SJSA1 (cell line): ENCODE measurements around the gene PLAC9. TPM values are rescaled to one million over a fixed set of nuclear protein-coding genes. Genes with fewer than 3 reads are reported as not detected.

ENCODE experiments used
- DNase-seq, 2 experiments: peaks; one replicate each; pipeline ENCODE4 v3.0.0-alpha.2; 2015 to 2020; ENCODE audit warnings: low spot score in 2 of 2, low read depth in 1 of 2
- H3K27ac ChIP-seq: fragments of 250-450 bp; sonication (Bioruptor Pico); 2 replicates; pipeline ENCODE4 v1.5.1; 2020; ENCODE audit warnings: mild to moderate bottlenecking, moderate library complexity
- H3K27me3 ChIP-seq: fragments of 250-450 bp; sonication (Bioruptor Pico); replicated peaks from 2 replicates; pipeline ENCODE4 v1.5.1; 2020; ENCODE audit warnings: mild to moderate bottlenecking, moderate library complexity
- H3K36me3 ChIP-seq: fragments of 250-450 bp; sonication (Bioruptor Pico); 2 replicates; pipeline ENCODE4 v1.5.1; 2020; ENCODE audit warnings: mild to moderate bottlenecking
- H3K4me1 ChIP-seq: fragments of 250-450 bp; sonication (Bioruptor Pico); replicated peaks from 2 replicates; pipeline ENCODE4 v1.6.1; 2021; ENCODE audit warnings: mild to moderate bottlenecking
- H3K4me3 ChIP-seq: fragments of 250-450 bp; sonication (Bioruptor Pico); 2 replicates; pipeline ENCODE4 v1.5.1; 2020; ENCODE audit warnings: mild to moderate bottlenecking
- H3K9me3 ChIP-seq: fragments of 250-450 bp; sonication (Bioruptor Pico); replicated peaks from 2 replicates; pipeline ENCODE4 v1.5.1; 2020; ENCODE audit warnings: mild to moderate bottlenecking
- total RNA-seq: library from RNA; depleted of rRNA; stranded (reverse); fragments of >200 nt; shearing (Covaris generic); gene quantifications from 2 replicates; pipeline ENCODE4 v1.2.3, GENCODE V29; 2014

PLAC9 gene
- total RNA-seq, 1 experiment from 2014 or later, result not detected

DNA sequence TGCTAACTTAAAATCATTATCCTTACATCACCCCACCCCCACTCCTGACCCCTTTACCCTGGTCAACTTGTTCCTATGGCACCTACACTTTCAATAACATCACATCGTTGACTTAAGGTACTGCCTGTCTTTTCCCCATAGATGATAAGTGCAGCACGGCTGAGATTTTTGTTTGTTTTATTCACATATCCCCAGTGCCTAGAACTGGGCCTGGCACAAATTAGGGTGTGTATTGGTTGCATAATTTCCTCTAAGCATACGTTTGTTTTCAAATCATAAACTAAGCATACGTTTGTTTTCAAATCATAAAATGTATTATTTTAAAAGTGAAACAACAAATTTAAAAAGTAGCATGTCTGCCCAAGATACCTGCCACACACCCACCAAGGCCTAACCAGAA, 37.5 kb downstream of the PLAC9 start:
- H3K27me3 ChIP-seq, result no peaks in the 10 kb centered on the region
- no peak overlapping the region for H3K27ac ChIP-seq
- peaks cover 25% of the 10 kb centered on the region for H3K4me1 ChIP-seq
- no peak for DNase-seq
- H3K4me3 ChIP-seq, result no peak overlapping the region
- H3K9me3 ChIP-seq, result no peaks in the 10 kb centered on the region
- H3K36me3 ChIP-seq, result peaks cover 71% of the 10 kb centered on the region

DNA sequence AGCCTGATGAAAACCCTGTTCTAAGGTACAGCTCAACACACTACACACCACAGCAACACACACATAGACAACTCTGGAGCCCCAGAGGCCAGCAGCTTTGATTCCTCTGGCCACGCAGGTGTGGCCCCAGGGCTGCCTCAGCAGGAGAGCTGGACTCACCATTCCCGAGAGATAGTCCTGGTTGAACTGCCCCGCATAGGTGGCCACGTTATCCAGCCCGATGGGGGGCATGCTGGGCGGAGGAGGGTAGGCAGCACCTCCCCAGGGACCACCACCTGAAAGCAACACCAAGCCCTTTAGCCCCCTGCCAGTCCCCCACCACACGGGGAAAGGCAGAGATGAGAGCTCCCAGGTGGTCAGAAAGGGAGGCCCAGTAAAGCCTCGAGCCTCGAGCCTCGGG, 38.1 kb downstream of the PLAC9 start:
- peaks cover 67% of the 10 kb centered on the region for H3K36me3 ChIP-seq

GRCh38 chr10:80171248-80171660, 38.7 kb downstream of the PLAC9 start:
- H3K4me3 ChIP-seq, result no peak overlapping the region
- no peaks in the 10 kb centered on the region for H3K27me3 ChIP-seq
- no peak overlapping the region for H3K27ac ChIP-seq
- DNase-seq, result no peak
- no peaks in the 10 kb centered on the region for H3K9me3 ChIP-seq
- peaks cover 63% of the 10 kb centered on the region for H3K36me3 ChIP-seq
- peaks cover 13% of the 10 kb centered on the region for H3K4me1 ChIP-seq

More for the DNA sequence above, 38.1 kb downstream of the PLAC9 start:
- Histone ChIP-seq H3K4me1 (peaks cover 19% of the 10 kb centered on the region), H3K27ac (no peak overlapping the region), H3K27me3 (no peaks in the 10 kb centered on the region), H3K4me3 (no peak overlapping the region), H3K9me3 (no peaks in the 10 kb centered on the region)
- no peak for DNase-seq

GRCh38 chr10:80172896-80173295, 40.4 kb downstream of the PLAC9 start:
- DNase-seq, result no peak
- Histone ChIP-seq H3K4me3 (no peak overlapping the region), H3K4me1 (0 out of 2 replicates have a peak, but pooled peaks cover 5% of the 10 kb centered on the region), H3K9me3 (no peaks in the 10 kb centered on the region), H3K36me3 (peaks cover 50% of the 10 kb centered on the region), H3K27me3 (no peaks in the 10 kb centered on the region), H3K27ac (no peak overlapping the region)

GRCh38 chr10:80173466-80173865, 40.9 kb downstream of the PLAC9 start:
- H3K9me3 ChIP-seq, result no peaks in the 10 kb centered on the region
- H3K27ac ChIP-seq, result no peak overlapping the region
- H3K36me3 ChIP-seq, result peaks cover 50% of the 10 kb centered on the region
- no peak for DNase-seq
- H3K4me1 ChIP-seq, result 0 out of 2 replicates have a peak, but pooled peaks cover 5% of the 10 kb centered on the region
- no peak overlapping the region for H3K4me3 ChIP-seq
- no peaks in the 10 kb centered on the region for H3K27me3 ChIP-seq

DNA sequence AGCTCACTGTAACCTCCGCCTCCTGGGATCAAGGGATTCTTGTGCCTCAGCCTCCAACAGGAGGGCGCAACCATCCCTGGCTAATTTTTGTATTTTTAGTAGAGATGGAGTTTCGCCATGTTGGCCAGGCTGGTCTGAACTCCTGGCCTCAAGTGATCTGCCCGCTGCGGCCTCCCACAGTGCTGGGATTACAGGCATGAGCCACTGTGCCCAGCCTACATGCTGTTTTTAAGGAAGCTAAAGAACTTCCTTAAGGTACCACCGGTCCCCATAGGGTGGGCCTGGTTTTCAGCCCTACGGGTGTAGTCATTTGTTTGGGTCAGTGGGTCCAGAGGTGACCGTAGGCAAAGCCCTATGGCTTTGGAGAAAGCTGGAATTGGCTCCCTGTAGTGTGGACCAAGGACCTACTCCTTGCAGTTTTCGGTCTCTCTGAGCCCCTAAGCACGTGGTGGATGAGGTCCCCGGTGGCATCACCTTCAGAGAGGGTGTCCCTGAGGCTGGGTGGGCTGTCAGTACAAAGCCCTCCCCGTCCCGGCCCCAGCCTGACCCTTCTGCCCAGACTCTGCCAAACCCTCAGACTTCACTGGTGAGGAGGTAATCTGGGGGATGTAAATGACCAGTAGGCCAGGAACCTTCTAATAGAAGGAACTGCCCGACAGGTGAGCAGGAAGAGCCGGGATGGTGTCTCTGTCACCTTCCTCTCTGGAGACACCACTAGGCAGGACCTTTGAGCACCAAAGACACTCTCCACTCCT, 42.3 kb downstream of the PLAC9 start:
- DNase-seq, result no peak
- no peak overlapping the region for H3K27ac ChIP-seq
- H3K4me3 ChIP-seq, result no peak overlapping the region
- H3K27me3 ChIP-seq, result no peaks in the 10 kb centered on the region
- no peaks in the 10 kb centered on the region for H3K9me3 ChIP-seq
- no peaks in the 10 kb centered on the region for H3K4me1 ChIP-seq
- H3K36me3 ChIP-seq, result peaks cover 49% of the 10 kb centered on the region

GRCh38 chr10:80176526-80176925, 44.0 kb downstream of the PLAC9 start:
- H3K4me1 ChIP-seq, result no peaks in the 10 kb centered on the region

GRCh38 chr10:80177781-80178636, 45.5 kb downstream of the PLAC9 start:
- no peak overlapping the region for H3K4me3 ChIP-seq
- no peaks in the 10 kb centered on the region for H3K27me3 ChIP-seq
- H3K9me3 ChIP-seq, result no peaks in the 10 kb centered on the region
- H3K27ac ChIP-seq, result no peak overlapping the region
- H3K36me3 ChIP-seq, result peaks cover 35% of the 10 kb centered on the region
- no peaks in the 10 kb centered on the region for H3K4me1 ChIP-seq
- no peak for DNase-seq

More at GRCh38 chr10:80176526-80176925, 44.0 kb downstream of the PLAC9 start:
- Histone ChIP-seq H3K27me3 (no peaks in the 10 kb centered on the region), H3K9me3 (no peaks in the 10 kb centered on the region), H3K4me3 (no peak overlapping the region), H3K27ac (no peak overlapping the region), H3K36me3 (peaks cover 45% of the 10 kb centered on the region)
- no peak for DNase-seq

DNA sequence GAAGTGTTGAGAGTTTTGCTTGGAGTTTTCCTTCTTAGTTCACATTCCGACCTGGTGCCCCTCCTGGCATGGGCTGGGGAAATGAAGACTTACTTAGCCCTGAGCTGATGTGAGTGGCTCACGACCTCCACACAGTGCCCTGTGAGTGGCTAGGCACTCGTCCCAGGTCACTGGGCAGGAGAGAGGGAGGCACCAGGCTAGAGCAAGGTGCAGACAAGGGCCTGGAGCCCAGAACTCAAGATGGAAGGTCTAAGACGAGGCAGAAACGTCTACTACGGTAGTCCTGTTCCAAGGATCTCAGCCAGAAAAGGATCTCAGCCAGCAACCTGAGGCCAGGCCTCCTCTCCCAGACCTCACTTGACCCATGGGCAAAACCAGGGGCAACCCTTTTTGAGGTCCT, 50.5 kb downstream of the PLAC9 start:
- Histone ChIP-seq H3K36me3 (peaks cover 30% of the 10 kb centered on the region), H3K27me3 (no peaks in the 10 kb centered on the region), H3K9me3 (no peaks in the 10 kb centered on the region), H3K4me1 (no peaks in the 10 kb centered on the region), H3K4me3 (no peak overlapping the region), H3K27ac (no peak overlapping the region)
- no peak for DNase-seq

DNA sequence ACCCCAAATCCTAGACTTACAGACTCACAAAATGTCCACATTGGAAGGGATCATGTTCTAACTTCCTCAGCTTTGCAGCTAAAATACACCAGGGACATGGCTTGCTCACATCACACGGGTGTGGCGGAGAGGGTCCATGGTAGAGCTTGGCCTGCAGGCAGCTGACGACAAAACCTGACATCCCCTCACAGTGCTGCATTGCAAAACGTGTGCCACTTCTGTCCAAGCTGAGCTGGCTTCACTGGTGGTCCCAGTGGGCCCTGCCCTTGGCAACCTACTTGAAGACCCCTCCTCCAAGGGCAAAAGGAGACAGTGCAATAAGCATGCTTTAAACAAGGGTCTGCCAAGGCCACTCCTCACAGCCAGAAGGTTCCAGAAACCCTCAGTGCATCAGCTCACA, 50.9 kb downstream of the PLAC9 start:
- no peak for DNase-seq
- Histone ChIP-seq H3K36me3 (peaks cover 30% of the 10 kb centered on the region), H3K27ac (no peak overlapping the region)

GRCh38 chr10:80184291-80184690, 51.8 kb downstream of the PLAC9 start:
- Histone ChIP-seq H3K9me3 (no peaks in the 10 kb centered on the region), H3K27ac (no peak overlapping the region), H3K36me3 (peaks cover 24% of the 10 kb centered on the region), H3K4me1 (no peaks in the 10 kb centered on the region), H3K4me3 (no peak overlapping the region), H3K27me3 (no peaks in the 10 kb centered on the region)
- DNase-seq, result no peak

More for the DNA sequence above, 50.9 kb downstream of the PLAC9 start:
- Histone ChIP-seq H3K9me3 (no peaks in the 10 kb centered on the region), H3K27me3 (no peaks in the 10 kb centered on the region), H3K4me3 (no peak overlapping the region), H3K4me1 (no peaks in the 10 kb centered on the region)

DNA sequence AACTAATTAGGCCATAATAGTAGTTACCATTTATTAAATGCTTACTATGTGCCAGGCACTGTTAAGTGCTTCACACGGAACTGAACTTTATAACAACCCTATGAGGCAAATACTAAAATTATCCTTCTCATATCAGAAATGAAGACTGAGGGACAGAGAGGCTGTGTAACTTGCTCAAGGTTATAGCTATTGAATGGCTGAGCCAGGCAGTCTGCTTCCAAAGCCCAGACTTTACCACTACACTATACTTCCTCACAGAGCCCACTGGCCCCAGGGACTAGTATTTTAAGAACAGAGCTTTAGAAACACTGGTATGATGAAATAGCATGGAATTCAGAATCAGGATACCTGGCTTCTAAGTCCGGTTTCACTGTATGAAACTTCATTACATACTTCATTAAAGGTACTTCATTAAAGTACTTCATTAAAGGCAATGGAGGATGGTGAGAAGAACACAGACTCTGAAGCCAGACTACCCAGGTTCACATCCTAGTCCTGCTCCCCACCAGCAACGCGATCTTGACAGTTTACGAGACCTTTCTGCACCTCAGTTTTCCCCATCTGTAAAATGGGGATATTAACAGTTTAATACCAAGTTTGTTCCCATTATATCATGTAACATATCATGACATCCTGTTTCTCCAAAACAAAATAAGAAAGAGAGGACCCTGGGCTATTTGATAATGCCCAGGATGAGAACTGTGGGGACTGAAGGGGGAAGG, 53.2 kb downstream of the PLAC9 start:
- no peak for DNase-seq
- Histone ChIP-seq H3K27ac (no peak overlapping the region), H3K36me3 (peaks cover 16% of the 10 kb centered on the region), H3K9me3 (no peaks in the 10 kb centered on the region), H3K4me1 (no peaks in the 10 kb centered on the region), H3K27me3 (no peaks in the 10 kb centered on the region), H3K4me3 (no peak overlapping the region)

DNA sequence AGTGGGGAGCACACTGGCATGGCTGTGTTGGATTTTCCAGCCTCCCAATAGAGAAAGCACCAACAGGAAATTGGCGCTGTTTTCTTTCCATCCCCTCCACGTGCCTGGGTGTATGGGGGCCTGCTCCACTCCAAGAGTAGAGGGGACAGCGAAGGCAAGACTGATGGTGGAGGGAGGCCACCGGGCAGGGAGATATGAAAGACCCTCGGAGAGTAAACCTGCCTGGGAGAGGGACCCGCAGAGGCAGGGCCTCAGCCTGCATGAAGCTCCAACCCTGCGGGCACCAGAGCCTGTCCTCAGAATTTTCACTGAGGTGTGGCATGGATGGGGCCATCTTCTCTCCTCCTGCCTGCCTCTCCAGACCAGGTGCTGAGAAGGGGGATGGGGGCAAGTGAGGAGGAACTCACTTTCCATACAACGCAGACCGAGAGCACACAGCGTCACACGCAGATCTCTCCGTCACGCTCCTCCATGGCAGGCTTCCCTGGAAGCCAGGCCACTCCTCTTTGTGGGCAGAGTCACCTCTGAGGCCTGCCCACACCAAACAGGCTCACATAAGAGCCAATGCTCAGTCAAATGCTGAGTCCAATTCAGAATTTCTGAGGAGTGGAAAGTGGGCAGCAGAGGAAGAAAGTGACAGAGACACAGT, 54.0 kb downstream of the PLAC9 start:
- no peaks in the 10 kb centered on the region for H3K27me3 ChIP-seq
- no peaks in the 10 kb centered on the region for H3K4me1 ChIP-seq
- H3K9me3 ChIP-seq, result no peaks in the 10 kb centered on the region
- no peak for DNase-seq
- no peak overlapping the region for H3K4me3 ChIP-seq
- peaks cover 13% of the 10 kb centered on the region for H3K36me3 ChIP-seq
- H3K27ac ChIP-seq, result no peak overlapping the region
